Measurements from ENCODE around the gene NUP107.

NUP107 gene

DNA sequence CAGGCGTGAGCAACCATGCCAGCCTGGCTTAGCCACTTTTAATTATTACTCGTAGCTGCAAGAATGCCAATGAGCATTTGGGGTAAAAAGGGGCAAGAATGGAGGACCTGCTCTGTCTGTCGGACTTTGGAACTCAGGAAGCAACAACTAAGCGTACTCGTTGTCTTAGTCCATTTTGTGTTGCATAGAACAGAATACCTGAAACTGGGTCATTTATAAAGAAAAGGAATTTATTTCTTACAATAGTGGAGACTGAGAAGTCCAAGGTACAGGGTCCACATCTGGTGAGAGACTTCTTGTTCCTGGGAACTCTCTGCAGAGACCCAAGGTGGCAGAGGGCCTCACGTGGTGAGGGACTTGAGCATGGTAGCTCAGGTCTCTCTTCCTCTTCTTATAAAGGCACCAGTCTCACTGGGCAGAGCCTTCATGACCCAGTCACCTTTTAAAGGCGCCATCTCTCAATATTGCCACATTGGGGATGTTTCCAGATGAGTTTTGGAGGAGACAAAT lies 88.4 kb downstream of the NUP107 start:
- no peak for DNase-seq

DNA sequence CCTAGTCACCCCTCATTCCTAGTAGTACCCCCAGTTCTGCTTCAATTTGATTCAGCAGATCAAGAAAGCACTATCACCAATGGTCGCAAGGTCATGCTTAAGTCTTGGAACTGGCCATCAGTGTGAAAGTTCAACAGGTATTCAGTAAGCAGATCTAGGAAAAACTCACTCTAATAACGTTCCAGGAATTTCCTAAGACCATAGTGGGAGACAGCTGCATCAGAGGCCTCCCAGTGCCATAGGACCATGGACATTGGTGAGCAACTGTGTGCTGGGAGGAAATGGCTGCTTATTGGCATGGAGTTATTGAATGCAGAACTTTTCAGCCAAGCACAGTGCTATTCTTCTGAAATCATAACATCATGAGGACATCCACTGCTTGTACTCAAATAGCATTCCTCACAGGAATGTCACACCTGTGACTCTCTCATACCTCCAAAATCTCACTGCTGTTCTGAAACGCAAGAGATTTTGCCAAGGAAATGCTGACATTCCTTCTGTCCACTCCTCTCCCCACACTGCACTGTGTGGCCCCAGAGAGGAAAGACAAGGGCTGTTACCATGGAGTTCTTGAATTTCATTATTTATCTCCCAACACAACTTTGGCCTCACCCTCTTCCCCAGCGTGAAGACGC lies 90.3 kb downstream of the NUP107 start:
- DNase-seq, result no peak

DNA sequence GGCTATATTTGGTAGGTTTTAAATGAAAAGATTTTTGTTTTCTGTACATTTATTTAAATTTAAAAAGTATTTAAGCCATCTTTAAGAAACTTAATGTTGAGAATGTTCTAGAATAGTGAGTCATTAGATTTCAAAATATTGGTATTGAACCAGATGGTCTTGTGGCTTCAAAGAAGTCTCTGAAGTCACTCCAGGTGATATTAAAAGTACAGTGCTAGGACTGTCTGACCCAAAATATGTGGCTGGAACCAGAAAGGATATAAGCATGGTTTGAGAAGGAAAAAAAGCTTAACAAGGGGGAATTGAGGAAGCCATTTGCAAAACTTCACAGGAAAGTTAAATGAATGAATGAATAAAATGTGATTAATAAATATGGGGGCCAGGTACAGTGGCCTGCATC lies 92.5 kb downstream of the NUP107 start:
- no peak for DNase-seq

DNA sequence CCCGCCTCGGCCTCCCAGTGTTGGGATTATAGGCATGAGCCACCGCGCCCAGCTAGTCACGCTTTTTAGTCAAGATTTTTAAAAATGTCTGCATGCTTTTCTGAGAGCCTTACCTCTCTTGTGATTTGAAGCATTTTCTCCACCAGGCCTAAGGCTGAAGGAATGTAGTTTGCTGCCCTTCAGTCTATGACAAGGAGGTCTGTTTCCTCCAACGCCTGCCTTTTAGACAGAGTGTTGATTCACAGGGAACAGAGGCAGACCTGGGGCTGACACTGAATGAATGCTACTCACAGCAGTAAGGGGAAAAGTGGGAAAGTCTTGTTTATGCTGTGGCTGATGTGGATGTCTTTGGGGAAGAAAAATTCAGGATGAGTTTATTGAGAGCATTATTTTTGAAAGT lies 94.0 kb downstream of the NUP107 start:
- no peak for DNase-seq

DNA sequence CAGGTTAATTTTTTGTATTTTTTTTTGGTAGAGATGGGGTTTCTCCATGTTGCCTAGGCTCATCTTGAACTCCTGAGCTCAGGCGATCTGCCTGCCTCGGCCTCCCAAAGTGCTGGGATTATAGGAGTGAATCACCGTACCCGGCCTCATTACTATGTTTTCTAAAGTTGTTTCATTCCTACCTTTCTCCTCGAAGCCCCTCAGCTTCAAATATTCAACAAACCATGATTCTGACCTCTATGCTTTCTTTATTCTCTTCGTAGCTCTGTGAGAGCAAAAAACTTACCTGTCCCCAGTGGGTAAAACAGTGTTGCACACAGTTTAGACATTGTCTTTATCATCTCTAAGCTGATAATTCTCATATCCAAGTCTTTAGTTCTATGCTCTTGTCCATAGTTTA lies 95.0 kb downstream of the NUP107 start:
- no peak for DNase-seq

DNA sequence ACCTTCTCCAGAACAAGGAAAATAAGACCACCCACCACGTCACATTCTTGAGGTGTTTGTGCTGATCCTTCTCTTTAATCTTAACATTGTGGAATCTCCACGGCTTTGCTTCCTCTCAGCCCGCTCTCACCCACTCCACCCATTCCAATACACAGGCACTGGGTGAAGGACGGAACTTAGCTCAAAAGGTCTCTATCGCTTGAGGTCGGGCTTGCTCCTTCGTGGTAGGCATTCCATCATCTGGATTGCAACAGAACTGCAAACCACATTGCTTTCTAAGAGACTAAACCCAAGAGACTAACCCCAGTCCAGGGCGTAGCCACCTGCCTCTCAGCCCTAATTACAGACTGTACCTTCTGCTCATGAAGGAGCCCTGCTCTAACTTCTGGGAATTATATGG lies 97.2 kb downstream of the NUP107 start:
- DNase-seq, result no peak

DNA sequence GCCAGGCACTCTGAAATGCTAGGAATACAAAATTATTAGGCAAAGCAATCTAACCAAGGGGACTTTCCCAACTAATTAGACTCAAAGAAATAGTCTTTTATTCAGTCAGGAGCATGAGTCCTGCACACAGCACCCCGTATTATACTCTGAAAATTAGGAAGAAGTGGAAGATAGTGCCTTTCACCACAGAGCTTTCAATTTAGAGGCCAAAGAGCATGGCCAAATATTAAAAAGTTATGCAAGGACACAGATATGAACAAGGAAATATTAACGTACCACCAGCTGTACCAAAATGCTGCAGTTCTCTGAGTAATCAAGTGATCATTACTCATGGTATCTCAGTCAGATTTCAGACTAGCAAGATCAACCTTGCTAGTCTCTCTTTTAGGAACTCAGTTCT lies 98.6 kb downstream of the NUP107 start:
- no peak for DNase-seq

DNA sequence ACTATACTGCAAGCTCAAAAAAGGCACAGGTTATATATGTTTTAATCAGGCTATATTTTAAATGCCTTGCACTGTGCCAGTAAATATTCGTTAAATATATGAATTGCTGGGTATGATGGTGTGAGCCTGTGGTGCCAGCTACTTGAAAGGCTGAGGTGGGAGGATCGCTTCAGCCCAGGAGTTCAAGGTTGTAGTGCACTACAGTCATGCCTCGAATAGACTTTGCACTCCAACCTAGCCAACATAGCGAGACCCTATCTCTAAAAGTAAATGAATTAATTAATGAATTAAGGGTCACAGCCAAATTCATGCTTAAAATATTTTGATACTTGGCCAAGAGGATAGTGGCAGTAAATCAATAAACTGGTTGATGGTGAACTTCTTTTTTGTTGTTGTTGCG lies 99.0 kb downstream of the NUP107 start:
- DNase-seq, result no peak

DNA sequence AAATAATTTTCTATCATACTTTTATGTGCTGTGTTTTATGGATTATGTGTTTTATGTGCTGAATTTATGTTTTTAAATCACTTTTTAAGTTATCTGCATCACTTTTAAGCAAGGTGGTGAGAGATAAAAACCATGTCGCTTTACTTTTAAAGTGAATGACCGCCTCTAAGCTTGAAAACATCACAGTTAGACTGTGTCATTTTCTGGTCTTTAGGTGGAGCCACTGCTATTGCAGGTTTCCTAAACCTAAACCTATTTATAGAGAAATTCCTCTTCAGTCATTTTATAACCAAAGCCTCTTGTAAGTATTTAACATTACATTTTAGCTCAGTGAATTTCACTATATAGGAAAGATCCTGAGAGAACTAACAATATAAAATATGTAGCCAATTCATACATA lies 100.2 kb downstream of the NUP107 start:
- DNase-seq, result no peak

DNA sequence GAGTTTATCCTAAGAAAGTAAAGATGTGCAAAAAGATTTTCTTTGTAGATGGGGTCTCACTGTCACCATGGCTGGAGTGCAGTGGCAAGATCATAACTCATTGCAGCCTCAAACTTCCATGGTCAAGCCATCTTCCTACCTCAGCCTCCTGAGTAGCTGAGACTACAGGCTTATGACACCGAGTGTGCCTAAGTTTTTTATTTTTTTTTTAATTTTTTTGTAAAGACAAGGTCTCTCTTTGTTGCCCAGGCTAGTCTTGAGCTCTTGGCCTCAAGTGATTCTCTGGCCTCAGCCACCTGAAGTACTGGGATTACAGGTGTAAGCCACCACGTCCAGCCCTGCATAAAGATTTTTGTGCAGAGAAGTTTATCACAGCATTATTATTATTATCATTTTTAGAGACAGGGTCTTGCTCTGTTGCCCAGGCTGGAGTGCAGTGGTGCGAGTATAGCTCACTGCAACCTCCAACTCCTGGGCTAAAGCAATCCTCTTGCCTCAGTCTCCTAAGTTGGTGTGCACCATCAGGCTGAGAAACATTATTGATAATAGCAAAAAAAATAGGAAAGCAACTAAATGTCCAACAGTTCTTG lies 101.9 kb downstream of the NUP107 start:
- DNase-seq, result no peak

DNA sequence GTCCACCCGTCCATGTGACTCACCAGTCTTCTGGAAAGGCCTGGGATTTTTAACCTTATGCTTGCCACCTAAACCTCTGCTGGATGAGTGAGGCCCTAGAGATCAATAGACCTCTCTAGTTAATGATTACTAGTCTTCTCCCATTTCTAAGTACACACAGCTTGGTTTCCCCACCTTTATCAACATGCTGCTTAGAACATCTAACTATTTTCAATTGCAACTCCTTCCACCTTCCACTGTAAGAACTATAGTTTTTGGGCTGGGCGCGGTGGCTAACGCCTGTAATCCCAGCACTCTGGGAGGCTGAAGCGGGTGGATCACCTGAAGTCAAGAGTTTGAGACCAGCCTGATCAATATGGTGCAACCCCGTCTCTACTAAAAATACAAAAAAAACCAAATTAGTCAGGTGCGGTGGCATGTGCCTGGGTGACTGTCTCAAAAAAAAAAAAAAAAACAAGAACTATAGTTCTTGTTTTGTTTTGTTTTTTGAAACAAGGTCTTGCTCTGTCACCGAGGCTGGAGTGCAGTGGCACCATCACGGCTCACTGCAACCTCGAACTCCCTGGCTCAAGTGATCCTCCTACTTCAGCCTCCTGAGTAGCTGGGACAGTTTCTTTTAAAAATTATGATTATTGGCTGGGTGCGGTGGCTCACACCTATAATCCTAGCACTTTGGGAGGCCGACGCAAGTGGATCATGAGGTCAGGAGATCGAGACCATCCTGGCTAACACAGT lies 102.5 kb downstream of the NUP107 start:
- DNase-seq, result no peak

DNA sequence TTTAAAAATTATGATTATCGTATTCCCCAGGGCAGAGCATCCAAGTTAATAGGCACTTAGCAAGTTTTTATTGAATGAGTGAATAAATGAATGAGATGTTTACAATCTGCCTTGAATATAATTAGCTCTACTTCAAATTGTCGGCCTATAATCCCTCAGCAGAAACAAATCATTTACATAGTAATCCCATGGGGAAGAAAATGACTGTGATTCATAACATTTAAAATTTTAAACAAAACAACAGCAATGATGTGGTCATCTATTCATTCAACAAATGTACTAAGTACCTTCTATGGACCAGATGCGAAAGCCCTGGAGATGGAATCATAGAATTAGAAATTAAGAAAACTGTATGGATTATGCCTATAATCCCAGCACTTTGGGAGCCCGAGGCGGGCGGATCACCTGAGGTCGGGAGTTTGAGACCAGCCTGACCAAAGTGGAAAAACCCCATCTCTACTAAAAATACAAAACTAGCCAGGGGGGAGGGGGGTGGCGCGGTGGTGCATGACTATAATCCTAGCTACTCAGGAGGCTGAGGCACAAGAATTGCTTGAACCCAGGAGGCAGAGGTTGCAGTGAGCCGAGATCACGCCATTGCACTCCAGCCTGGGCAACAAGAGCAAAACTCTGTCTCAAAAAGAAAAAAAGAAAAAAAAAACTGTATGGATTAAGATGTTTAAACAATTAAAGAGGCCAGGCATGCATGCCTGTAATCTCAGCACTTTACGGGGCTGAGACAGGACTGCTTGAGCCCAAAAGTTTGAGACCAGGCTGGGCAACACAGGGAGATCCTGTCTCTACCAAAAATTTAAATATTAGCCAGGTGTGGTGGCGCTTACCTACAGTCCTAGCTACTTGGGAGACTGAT lies 103.5 kb downstream of the NUP107 start:
- no peak for DNase-seq

DNA sequence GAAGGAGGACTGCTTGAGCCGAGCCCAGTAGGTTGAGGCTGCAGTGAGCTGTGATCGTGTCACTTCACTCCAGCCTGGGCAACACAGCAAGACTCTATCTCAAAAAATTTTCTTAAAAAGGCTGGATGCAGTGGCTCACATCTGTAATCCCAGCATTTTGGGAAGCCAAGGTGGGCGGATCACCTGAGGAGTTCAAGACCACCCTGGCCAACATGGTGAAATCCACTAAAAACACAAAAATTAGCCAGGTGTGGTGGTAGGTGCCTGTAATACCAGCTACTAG lies 104.1 kb downstream of the NUP107 start:
- no peak for DNase-seq

DNA sequence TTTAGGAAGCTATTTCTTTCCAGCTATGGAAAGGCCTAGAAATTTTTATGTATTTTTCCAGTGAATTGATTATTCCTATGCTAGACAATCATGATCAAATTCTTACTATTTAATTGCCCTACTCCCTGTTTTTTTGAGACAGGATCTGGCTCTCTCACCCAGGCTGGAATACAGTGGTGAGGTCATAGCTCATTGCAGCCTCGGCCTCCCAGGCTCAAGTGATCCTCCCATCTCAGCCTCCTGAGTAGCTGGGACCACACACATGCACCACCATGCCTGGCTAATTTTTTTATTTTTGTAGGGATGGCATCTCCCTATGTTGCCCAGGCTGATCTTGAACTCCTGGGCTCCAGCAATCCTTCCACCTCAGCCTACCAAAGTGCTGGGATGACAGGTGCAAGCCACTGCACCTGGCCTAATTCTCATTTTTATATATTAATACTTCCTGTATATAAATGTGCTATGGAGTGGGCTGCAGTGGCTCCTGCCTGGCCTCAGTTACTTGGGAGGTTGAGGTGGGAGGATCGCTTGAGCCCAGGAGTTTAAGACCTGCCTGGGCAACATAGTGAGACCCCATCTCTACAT lies 105.2 kb downstream of the NUP107 start:
- DNase-seq, result no peak

DNA sequence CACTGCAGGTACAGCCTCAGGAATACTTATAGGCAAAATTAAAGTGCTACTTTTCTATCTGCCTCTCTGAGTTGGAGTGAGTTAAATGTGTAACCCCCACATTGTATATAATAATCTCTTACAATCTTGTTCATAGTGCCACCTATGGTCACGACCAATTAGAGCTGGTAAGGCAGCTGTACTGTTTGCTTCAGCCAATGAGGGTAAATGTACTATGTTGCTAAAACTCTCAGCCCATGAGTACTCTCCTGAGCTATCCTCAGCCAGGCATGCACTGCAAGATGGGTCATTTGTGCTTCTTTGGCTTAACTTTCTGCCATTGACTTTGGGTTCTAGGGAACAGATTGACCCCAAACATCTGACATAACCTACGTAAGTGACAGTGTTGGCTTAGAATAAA lies 106.2 kb downstream of the NUP107 start:
- DNase-seq, result peak in 1 of 5 donors; percentile 58

DNA sequence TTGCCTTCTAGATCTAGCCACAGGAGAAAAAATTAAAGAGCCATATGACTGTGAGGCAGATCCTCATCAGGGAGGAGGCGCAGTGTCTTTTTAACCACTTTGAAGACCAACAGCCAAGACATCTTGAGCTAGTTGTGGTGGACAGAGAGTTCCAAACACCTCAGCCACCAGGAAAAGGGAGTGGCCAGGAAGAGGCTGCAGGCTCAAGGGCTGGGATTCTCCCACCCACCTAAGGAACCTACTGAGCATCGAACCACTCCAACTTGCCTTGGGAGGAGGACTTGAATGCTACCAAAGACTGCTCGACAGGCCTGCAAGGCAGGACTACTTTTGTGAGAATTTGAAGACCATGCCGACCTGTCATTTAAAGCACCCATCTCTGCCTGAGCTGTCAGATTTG lies 106.7 kb downstream of the NUP107 start:
- DNase-seq, result no peak

DNA sequence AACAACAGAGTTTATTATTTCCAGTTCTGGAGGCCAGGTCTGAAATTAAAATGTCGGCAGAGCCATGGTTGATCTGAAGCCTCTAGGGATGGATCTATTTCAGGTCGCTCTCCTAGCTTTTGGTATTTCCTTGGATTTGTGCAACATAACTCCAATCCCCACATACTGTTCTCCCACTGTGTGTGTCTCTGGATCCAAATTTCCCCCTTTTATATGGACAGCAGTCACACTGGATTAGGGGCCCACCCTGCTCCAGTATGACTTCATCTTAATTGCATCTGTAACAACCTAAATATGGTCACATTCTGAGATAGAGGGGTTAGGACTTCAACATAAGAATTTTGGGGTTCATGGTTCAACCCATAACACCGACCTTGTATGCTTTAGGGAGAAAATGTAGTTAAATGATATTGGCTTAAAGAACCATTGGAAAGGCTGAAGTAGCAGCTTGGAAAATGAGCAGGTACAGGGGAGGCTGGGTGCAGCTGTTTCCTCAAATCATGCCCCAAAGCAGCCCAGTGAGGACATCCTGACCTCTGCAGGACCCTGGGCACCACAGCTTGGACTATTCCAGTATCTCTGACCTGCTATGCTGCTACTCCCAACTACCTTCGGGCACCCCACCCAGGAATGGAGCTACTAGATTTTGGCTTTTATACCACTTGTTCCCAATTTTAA lies 107.3 kb downstream of the NUP107 start:
- no peak for DNase-seq

DNA sequence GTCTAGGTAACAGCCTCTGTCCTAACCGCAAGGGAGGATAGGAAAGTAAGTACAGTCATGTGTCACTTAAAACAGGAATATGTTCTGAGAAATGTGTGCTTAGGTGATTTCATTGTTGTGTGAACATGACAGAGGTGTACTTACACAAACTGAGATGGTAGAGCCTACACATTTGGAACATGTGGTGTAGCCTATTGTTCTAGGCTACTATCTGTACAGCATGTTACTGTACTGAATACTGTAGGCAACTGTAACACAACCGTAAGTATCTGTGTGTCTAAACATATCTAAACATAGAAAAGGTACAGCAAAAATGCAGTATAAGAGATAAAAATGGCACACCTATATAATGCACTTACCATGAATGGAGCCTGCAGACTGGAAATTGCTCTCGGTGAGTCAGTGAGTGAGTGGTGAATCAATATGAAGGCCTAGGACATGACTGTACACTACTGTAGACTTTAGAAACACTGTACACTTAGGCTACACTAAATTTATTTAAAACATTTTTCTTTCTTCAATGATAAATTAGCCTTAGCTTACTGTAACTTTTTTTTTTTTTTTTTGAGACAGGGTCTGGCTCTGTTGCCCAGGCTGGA lies 108.0 kb downstream of the NUP107 start:
- DNase-seq, result no peak
